Stimulated activated CD8-positive, alpha-beta memory T cell treated with anti-CD3 and anti-CD28 coated beads, Interleukin-7, amount 100 ng/mL, for 4 hours (primary cell): ENCODE measurements around the gene DAPK1.
"Not testable (repeated sequence)": the region's sequence is repeated elsewhere in the genome, so short reads cannot be mapped to it uniquely, and the experiment has no call there.

Experiments
- DNase-seq, 2 donors: peaks; one replicate each; pipeline ENCODE4 v3.0.0-alpha.2; 2020; ENCODE audit warnings: low read depth in 2 of 2

DAPK1 gene

GRCh38 chr9:87498046-87498810 lies 561 bp downstream of the DAPK1 start:
- DNase-seq = no peak

GRCh38 chr9:87498811-87499360 lies 1.2 kb downstream of the DAPK1 start:
- DNase-seq = no peak

DNA sequence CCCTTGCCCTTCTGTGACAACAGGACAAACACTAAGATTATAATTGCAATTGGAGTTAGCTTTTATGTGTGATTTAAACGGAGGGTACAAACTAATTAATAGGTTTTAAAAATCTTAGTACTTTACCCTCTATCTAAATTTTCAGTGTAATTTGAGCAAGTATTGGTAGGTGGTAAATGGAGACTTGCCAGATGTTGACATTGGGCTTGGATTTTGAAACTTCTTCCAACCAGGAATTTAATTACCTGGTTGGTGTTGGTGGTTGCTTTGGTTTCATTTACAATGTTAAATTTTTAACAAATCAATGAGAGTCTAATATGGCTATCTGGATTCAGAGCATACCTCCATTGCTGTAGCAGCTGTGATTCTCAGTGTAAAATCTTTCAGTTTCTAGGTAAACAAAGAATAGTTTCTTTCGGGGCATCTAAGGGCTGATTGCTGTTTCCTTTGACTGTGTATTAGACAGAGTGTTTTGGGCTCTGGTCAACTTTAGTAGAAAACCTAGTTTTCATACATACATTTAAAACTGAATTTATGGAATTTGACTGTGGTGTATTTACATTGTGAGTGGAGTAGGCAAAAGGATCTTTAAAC lies 1.9 kb downstream of the DAPK1 start:
- DNase-seq = no peak

DNA sequence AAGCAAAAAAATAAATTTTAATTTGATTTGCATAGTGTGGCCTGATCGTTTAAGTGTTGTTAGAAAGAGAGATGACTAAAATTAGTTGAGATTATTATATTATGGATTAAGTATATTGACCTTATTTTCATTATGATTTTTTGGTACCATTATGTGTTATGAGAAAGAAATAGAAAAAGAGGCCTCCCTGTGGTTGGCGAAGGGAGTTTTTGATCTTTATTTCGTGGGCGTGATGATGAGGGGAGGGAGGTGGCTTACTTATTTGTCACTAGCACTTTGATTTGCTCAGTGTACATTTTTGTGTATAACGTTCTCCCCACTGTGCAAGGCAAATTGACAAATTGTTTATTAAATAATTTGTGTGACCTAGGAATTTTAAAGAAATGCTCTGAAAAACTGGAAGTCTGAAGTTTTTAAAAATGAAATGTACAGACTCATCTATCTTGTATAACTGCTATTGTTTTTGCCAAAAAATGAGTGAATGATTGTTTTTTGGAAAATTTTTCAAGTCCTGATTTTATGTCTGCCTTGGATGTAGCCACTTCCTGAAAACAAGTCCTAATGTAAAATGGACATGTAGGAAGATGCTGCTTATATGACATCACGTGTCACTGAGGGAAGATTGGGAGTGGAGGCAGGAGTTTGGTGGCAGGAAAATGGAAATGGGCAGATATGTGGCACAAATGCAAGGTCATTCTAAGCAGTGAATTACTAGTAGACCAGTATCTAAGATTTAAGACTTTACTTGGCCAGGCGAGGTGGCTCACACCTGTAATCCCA lies 3.0 kb downstream of the DAPK1 start:
- DNase-seq = no peak

- not testable (repeated sequence) for DNase-seq
Observed at GRCh38 chr9:87501271-87501656, 3.6 kb downstream of the DAPK1 start.

GRCh38 chr9:87501806-87502205 lies 4.1 kb downstream of the DAPK1 start:
- no peak for DNase-seq

DNA sequence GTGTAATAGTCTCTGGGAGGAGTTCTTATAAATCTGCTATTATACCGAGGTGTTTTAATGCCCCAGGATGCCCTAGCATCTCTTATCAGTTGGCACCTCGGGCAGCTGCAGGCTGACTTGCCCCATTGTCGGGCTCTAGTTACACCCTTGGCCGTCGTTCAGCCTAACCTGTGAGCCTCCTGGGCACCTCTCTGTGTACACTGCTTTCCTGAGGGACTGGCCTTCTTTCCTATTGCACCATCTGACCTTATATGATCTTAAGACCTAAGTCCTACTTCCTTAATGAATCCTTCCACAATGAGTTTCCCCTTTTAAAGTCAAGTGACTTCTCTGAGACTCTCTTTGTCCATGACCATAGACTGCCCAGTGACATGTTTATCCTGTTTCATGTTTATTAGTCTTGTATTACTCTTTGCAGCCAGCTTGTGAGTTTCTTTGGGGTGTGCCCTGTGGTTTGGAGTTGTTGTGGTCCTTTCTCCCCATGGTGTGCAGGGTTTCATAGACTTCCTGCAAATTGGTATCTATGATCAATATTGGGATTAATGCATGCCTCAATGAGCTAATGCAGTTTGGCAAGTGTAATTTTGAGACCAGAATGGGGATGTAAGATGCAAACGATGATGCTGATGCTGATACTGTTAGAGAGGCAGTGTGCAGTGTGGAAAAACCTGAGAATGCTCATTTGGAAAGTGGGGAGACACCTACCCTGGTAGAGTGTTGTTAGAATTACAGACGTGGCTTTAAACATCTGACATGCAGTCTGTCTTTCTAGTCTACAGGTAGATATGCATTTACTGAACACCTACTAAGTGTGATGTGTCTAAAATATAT lies 4.9 kb downstream of the DAPK1 start:
- DNase-seq = no peak

GRCh38 chr9:87503430-87503829 lies 5.8 kb downstream of the DAPK1 start:
- DNase-seq = no peak

DNA sequence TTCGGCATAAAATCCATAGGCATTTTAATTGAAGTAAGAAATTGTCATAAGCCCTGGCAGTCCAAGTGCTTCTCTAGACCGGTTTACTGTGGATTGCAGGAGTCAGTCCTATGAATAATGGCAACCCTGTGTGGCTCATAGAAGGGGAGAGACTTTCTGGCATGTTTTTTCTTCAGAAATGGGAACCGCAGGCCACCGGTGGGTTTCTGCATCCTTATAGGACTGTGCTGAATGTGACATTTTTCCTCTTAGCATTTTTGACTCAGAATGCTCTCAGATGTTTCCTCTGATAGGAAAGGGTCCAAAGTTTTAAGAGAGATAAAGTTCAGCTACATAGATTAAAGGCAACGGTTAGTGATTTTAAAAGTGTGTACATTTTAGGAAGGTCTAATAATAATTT lies 6.3 kb downstream of the DAPK1 start:
- no peak for DNase-seq

- no peak for DNase-seq
Observed at GRCh38 chr9:87504938-87505337, 7.3 kb downstream of the DAPK1 start.

GRCh38 chr9:87505869-87506678 lies 8.4 kb downstream of the DAPK1 start:
- DNase-seq = no peak

DNA sequence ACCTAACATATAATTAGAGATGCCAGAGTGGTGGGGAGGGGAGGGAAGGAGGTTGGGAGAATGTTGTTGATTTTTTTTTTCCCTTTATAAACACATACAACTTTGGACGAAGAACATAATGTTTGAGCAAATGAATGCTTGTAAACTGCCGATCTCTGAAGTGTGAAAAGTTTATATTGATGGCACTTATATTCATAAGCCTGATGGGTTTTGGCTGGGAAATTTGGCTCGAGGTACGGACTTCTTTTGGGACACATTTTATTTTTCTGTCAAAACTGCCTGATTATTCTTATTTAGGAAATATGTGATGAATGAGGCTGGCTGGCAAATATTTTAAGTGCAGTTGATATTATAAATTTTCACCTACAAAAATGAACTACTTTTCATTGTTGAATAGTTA lies 9.9 kb downstream of the DAPK1 start:
- no peak for DNase-seq

- no peak for DNase-seq
Observed at GRCh38 chr9:87510252-87510683, 12.6 kb downstream of the DAPK1 start.

- no peak for DNase-seq
Observed at GRCh38 chr9:87512311-87512710, 14.6 kb downstream of the DAPK1 start.

DNA sequence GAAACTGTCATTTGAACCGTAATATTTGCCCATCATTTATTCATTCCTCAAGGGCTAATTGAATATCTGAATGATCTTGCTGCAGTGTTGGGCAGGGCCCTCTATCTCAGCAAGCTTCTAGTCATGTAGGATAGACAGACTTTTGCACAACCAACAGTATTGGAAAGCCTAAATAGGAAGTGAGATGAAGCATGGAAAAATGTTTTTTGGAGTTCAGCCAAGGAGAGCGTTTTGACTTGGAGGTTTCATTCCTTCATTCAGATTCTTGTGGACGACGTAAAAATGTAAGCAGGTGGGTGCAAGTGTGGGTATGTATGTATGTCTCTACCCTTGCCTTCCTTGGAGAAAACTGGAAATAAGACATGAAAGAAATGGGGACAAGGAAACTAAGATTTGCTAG lies 15.5 kb downstream of the DAPK1 start:
- DNase-seq = no peak

DNA sequence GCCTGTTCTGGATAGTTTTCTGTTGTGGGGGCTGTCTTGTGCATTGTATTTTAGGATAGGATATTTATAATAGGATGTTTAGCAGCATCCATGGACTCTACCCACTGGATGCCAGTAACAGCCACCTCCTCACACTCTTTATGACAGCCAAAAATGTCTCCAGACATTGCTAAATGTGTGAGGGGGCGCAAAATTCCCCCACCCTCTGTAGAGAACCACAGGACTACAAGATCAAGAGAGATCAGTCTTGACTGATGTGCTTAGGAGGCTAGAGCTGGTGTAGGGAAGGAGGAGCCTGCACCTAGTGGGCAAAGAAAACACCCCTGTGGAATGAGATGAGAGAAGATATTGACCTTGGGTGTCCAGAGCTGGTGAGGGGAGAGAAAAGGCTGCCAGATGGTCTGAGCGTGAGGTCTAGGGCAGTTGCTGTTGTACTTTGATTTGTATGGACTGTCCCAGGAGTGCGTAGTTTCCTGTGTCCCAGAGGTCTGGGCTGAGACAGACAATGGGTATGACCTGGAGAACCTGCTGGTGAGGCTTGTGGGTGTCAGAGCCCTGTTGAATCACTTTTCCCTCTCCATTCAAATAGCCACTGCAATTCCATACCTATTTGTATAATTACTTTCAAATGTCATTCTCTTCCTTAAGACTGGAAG lies 16.3 kb downstream of the DAPK1 start:
- no peak for DNase-seq

GRCh38 chr9:87515006-87515405 lies 17.3 kb downstream of the DAPK1 start:
- DNase-seq = no peak

- DNase-seq = no peak
Observed at GRCh38 chr9:87515588-87516221, 18.0 kb downstream of the DAPK1 start.

DNA sequence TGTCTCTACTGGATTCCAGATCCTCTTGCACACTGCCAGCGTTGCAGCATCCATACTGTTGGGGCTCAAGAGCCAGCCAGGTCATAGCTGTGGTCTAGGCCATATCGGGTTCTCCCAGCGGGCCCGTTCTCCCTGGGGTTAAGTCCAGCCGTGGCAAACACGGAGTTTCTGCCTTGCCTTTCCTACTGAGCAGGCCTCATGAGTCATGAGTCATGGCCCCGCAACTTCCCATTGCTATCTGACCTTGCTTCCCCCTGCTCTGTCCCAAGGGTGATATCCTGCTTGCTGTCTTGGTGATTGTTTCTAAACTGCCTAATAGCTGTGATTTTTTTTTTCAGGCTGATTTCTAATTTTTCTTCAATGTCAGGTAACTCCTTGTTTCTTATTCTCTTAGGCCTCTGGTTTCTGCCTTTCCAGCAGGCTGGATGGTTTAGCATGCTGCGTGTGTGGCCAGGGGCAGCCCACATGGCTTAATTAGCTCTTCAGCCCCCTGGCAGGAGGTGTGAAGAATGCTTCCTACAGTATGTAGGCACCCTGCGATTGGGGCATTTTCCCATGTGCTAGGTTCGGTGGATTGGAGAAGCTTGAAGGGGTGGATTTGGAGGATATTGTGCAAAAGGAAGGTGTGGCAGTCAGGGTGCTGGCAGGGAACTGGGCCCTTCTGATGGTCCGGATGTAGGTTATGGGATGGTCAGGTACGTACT lies 18.7 kb downstream of the DAPK1 start:
- DNase-seq = no peak
